Activated CD4-positive, CD25-positive, alpha-beta regulatory T cell (primary cell): ENCODE data around the gene CERK.
"Not testable (repeated sequence)": the region's sequence is repeated elsewhere in the genome, so short reads cannot be mapped to it uniquely, and the experiment has no call there.

ENCODE experiments used
- DNase-seq, 4 experiments: peaks; one replicate each; lab custom pipeline; 2025; lab: John Stamatoyannopoulos, UW

The CERK gene

GRCh38 chr22:46661221-46661851 lies 76.7 kb downstream of the CERK start:
- DNase-seq: peak in 2 of 4 experiments; percentile 26 to 37

- no peak for DNase-seq
These were observed 77.3 kb downstream of the CERK start for GRCh38 chr22:46660604-46661201.

GRCh38 chr22:46659791-46660186 lies 78.3 kb downstream of the CERK start:
- no peak for DNase-seq

GRCh38 chr22:46659059-46659790 lies 78.8 kb downstream of the CERK start:
- no peak for DNase-seq

- no peak for DNase-seq
These were observed 79.8 kb downstream of the CERK start for GRCh38 chr22:46657996-46658947.

- no peak for DNase-seq
These were observed 80.4 kb downstream of the CERK start for GRCh38 chr22:46657655-46657953.

GRCh38 chr22:46656856-46657654 lies 81.0 kb downstream of the CERK start:
- DNase-seq: no peak

- DNase-seq: no peak
These were observed 82.0 kb downstream of the CERK start for GRCh38 chr22:46655861-46656608.

GRCh38 chr22:46654927-46655595 lies 83.0 kb downstream of the CERK start:
- no peak for DNase-seq

- DNase-seq: no peak
These were observed 83.6 kb downstream of the CERK start for GRCh38 chr22:46654426-46654825.

- DNase-seq: no peak
These were observed 84.5 kb downstream of the CERK start for GRCh38 chr22:46653596-46653995.

GRCh38 chr22:46652847-46653331 lies 85.2 kb downstream of the CERK start:
- DNase-seq: no peak

GRCh38 chr22:46652081-46652846 lies 85.8 kb downstream of the CERK start:
- DNase-seq: no peak

- DNase-seq: no peak
These were observed 86.7 kb downstream of the CERK start for GRCh38 chr22:46651316-46651715.

- DNase-seq: no peak
These were observed 87.8 kb downstream of the CERK start for GRCh38 chr22:46650078-46650810.

GRCh38 chr22:46649141-46650077 lies 88.6 kb downstream of the CERK start:
- no peak for DNase-seq

- DNase-seq: not testable (repeated sequence)
These were observed 89.7 kb downstream of the CERK start for GRCh38 chr22:46648225-46648820.
